Measurements from ENCODE around the gene KCNQ2. TPM values are rescaled to one million over a fixed set of nuclear protein-coding genes. Genes with fewer than 3 reads are reported as not detected.

KCNQ2 gene
- total RNA-seq, 1 donor from 2014 or later, result 157 TPM

- no peaks in the 10 kb centered on the region for H3K9me3 Mint-ChIP-seq
- TF ChIP-seq CTCF (conservative IDR thresholded peaks at IDR 0.05), result no peak
- peaks cover 9% of the 10 kb centered on the region for H3K27me3 Mint-ChIP-seq (ENCODE audit: low read depth)
- H3K36me3 Mint-ChIP-seq (ENCODE audit: low read depth), result no peaks in the 10 kb centered on the region
- DNase-seq (ENCODE audit: low read depth, low spot score), result no peak
- H3K27ac Mint-ChIP-seq (ENCODE audit: unreplicated experiment), result no peak overlapping the region
- peaks cover 9% of the 10 kb centered on the region for H3K4me1 Mint-ChIP-seq
- H3K4me3 Mint-ChIP-seq, result no peak overlapping the region
Observed at GRCh38 chr20:63394920-63395455, 77.5 kb downstream of the KCNQ2 start.

GRCh38 chr20:63394069-63394919 lies 78.2 kb downstream of the KCNQ2 start:
- DNase-seq (ENCODE audit: low read depth, low spot score), result no peak
- H3K4me1 Mint-ChIP-seq, result peaks cover 9% of the 10 kb centered on the region
- no peak for TF ChIP-seq CTCF (conservative IDR thresholded peaks at IDR 0.05)
- peak overlapping the region; percentile 12 for H3K4me3 Mint-ChIP-seq
- no peak overlapping the region for H3K27ac Mint-ChIP-seq (ENCODE audit: unreplicated experiment)
- H3K9me3 Mint-ChIP-seq, result no peaks in the 10 kb centered on the region
- peaks cover 9% of the 10 kb centered on the region for H3K27me3 Mint-ChIP-seq (ENCODE audit: low read depth)
- no peaks in the 10 kb centered on the region for H3K36me3 Mint-ChIP-seq (ENCODE audit: low read depth)

GRCh38 chr20:63393566-63393965 lies 78.9 kb downstream of the KCNQ2 start:
- TF ChIP-seq CTCF (conservative IDR thresholded peaks at IDR 0.05), result no peak
- Mint-ChIP-seq H3K27ac (ENCODE audit: unreplicated experiment) (no peak overlapping the region), H3K4me3 (no peak overlapping the region), H3K27me3 (ENCODE audit: low read depth) (peaks cover 11% of the 10 kb centered on the region), H3K4me1 (peaks cover 9% of the 10 kb centered on the region), H3K9me3 (no peaks in the 10 kb centered on the region), H3K36me3 (ENCODE audit: low read depth) (no peaks in the 10 kb centered on the region)
- DNase-seq (ENCODE audit: low read depth, low spot score), result no peak

GRCh38 chr20:63392465-63393365 lies 79.7 kb downstream of the KCNQ2 start:
- Mint-ChIP-seq H3K9me3 (peaks cover 4% of the 10 kb centered on the region), H3K4me1 (peaks cover 9% of the 10 kb centered on the region), H3K36me3 (ENCODE audit: low read depth) (peaks cover 4% of the 10 kb centered on the region), H3K4me3 (no peak overlapping the region), H3K27me3 (ENCODE audit: low read depth) (peaks cover 15% of the 10 kb centered on the region), H3K27ac (ENCODE audit: unreplicated experiment) (no peak overlapping the region)
- no peak for TF ChIP-seq CTCF (conservative IDR thresholded peaks at IDR 0.05)
- no peak for DNase-seq (ENCODE audit: low read depth, low spot score)

- Mint-ChIP-seq H3K4me3 (no peak overlapping the region), H3K27me3 (ENCODE audit: low read depth) (peaks cover 6% of the 10 kb centered on the region), H3K27ac (ENCODE audit: unreplicated experiment) (no peak overlapping the region), H3K36me3 (ENCODE audit: low read depth) (peaks cover 9% of the 10 kb centered on the region), H3K9me3 (peaks cover 18% of the 10 kb centered on the region), H3K4me1 (no peaks in the 10 kb centered on the region)
- no peak for TF ChIP-seq CTCF (conservative IDR thresholded peaks at IDR 0.05)
- no peak for DNase-seq (ENCODE audit: low read depth, low spot score)
Observed at GRCh38 chr20:63387917-63388316, 84.5 kb downstream of the KCNQ2 start.
